Kidney capillary endothelial cell (primary cell): ENCODE data around the gene BEND5.

Experiments
- DNase-seq: peaks from one replicate; pipeline ENCODE4 v3.0.0-alpha.2; 2018; ENCODE audit warnings: low spot score

Gene BEND5

DNA sequence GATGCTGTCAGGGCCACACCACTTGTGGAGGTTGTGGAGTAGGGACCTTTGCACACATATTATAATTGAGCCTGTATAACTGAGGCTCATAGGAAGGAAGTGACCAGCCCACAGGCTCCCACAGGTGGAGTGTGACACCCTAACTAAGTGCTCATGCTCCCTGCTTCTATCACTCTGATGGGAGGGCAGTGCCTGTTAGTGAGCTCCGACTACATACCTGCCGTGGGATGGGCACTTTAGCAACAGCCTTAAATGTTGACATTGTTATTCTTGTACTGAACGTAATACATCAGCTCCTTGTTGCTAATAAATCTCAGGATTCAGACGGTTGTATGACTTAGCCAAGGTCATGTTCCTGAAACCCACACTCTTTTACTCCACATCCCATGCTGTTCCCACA, 58.0 kb downstream of the BEND5 start:
- no peak for DNase-seq

DNA sequence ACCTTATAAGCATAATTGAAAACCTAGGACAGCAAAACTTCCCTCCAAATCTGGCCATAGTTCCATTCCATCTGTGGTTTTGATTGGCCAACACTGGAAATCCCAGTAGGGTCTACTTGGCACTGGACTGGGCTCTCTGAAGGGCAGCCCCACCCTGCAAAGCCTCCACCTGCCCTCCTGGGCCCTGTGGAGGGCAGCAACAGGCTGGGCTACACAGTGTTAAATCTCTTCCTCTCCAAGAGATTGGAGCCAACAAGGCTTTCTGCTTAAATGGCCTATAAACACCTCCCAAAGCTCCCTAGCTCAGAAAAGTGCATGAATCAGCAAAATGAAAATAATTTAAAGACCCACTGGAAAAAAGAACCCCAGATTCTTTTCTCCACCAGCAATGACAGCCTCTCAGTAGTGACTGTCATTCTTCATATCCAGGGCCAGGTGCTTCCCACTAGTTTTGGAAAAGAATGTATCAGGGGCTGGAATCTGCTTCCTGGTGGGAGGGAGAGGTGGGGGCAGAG, 58.5 kb downstream of the BEND5 start:
- no peak for DNase-seq

DNA sequence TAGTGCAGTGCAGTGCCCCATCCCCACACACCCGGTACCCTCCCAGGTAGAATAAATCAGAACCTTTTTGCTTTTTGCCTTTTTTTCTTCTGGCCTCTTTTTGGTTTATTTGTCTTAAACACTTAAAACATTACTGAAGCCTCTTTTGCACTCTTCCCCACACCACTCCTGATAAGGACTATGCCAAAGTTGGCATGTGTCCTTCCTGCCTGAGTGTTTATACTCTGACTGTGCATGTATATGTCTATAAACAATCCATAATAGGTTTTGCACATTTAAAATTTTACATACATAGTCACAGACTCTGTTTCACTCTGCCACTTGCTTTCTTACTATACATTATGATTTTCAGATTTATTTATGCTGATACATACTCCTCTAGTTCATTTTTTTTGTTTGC, 59.6 kb downstream of the BEND5 start:
- no peak for DNase-seq

DNA sequence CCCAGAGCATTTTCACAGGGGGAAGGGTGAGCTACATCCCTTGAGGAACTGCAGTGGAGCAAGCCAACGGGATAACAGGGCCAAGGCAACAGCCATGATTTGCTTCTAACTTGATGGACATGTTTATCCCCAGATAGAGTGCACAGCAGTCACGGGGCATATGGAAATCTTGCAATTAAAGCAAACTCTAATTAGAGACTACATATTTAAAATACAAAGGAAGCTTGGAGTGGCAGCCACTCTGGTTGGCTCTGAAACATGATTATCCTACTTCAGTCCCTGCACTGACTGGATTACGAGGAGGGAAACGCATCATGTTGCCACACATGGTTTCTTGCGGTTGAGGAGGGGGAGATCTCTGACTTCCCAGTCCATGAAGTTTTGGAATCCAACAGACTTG, 60.8 kb downstream of the BEND5 start:
- no peak for DNase-seq

DNA sequence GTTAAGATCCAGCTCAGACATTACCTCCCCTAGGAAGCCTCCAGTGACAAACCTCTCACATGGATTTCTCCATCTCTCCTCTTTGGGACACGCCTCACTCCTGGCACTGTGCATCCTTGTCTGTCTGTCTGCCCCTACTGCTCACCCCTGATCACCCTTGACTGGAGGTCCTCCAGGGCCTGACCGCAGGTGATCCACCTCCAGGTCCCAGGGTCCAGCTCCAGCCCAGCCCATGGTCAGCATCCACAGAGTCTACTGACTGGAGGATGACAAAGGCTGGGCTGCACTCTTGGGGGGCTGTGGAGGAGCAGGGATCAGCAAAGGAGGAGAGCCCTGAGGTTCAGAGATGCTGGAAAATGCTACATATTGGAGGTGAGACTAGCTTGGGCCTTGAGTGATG, 65.8 kb downstream of the BEND5 start:
- no peak for DNase-seq

DNA sequence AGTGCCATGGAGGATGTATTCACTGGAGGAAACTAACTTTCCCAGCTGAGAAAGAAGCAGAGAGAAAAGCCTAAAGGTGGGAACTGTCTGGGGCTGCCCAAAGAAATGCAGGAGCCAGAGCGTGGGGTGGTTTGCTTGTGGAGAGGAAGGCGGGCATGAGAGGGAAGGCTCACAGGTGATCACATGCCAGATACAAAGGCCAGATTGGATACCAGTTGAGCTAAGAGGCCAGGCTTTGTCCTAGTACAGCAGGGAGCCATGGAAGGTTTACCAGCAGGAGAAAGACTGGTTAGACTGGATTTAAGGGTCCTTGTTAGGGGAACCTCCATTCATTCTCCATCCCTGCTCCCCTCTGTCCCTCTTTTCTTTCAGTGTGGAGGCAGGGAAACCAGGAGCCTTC, 66.4 kb downstream of the BEND5 start:
- DNase-seq: no peak

DNA sequence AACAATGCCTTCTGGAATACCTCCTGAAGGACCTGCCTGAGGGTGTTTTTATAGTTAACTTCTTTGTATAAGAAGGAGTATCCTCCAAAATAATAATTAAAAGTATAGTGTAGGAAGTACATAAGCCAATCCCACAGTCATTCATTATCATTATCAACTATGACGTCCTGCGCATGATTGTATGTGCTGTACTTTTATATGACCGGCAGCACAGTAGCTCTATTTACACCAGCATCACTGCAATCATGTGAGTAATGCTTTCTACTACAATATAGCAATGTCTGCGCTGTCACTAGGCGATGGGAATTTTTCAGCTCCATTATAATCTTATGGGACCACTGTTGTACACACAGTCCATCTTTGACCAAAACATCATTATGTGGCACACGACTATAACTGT, 72.0 kb downstream of the BEND5 start:
- DNase-seq: no peak

DNA sequence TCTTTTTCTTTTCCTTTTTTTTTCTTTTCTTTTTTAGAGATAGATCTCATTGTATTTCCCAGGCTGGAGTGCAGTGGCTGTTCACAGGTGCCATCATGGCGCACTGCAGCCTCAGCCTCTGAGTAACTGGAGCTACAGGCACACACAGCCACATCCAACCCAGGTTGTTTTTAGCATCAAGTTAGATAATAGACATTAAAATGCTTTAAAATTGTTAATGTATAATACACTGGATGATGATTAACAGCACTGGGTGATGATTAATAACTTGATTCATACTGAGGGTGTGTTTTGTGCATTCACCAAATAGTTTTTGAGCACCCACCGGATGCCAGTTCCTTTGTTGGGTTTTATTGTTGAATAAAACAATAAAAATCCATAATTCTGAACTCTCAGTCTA, 75.2 kb downstream of the BEND5 start:
- no peak for DNase-seq

DNA sequence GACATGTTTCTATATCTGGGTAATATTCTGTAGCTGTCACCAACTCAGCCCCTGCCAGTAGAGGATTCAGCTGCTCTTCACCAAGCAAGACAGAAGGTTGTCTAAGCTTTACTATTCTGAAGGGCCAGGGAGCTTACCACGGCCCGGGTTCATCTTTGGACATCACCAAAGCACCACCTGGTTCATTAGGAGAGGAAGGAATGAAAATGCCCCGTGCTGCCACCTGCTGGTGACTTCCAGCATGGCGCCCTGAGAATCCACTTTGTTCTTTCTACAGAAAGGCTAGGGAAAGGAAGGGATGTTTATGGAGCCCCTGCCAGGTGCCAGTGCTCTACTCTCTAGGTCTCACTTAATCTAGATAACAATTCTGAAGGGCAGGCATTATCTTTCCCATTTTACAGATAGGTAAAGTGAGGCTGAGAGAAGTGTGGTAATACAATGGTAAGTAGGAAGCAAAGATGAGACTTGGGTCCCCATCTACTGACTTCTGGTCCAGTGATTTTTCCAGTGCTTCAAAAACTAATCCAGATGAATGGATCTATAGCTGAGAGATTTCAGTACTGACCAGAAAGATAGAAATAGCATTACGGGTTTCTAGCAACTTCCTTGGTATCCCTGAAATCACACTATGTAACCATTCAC, 79.5 kb downstream of the BEND5 start:
- peak; percentile 26 for DNase-seq

DNA sequence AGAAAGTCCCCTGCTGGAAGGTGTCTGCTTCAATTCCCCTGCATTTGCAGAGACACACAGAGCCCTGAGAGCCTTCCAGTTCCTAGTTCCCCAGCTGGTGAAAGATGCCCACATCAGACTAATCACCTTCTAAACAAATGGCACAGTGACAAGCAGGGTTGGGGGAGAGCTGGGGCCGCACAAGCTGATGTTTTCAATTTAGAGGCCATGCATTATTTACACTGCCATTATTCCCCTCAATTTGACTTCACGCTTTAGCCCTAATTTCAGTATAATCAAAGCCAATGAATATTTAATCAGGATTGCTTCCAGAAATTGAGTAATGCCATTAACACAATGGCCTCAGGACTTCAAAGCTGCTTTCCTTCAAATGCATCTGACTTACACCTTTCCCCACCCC, 81.5 kb downstream of the BEND5 start:
- no peak for DNase-seq

DNA sequence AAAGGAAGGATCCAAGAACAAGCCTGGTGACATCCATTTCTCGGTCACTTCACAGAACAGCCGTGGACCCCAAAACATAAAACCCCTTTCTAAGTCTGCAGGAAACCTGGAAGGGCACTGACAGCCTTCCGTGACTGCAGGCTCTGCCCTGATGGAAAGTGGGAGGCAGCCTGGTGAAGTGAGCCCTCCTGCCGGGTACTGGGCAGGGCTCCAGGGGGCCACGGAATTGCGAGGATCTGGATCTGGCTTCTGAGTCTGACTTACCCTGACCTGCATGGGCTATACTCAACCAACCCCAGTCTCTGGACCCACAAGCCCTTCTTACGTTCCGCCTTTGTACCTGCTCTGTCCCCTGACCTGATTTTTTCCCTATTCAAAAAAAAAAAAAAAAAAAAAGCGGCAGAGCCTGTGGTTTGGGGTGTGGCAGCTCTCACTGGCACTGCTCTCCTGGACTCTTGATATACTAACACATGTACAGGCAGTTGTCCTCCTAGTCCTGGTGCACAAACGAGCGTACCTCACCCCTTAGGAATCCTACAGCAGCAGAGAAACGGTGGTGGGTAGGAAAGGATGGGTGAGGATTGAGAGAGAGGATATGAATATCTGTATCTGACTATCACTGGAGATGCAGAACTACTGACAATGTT, 82.9 kb downstream of the BEND5 start:
- DNase-seq: no peak

DNA sequence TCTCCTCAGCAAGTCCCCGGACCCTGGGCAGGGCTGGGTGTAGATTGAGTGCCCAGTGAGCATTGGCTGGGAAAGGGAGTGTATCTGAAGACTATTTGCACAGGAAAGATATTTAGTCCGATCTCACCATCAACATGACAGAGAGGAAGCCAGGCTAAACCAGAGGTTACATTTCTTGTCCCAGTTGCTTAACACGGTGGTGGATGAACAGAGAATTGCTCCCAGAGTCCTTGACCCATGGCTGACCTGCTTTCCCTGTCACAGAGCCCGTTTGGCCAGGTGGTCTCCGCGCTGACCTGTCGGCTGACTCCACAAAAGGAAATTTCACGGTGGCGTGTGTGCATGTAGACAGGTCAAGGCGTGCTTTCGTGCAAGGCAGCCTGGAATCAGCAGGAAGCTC, 83.5 kb downstream of the BEND5 start:
- no peak for DNase-seq

DNA sequence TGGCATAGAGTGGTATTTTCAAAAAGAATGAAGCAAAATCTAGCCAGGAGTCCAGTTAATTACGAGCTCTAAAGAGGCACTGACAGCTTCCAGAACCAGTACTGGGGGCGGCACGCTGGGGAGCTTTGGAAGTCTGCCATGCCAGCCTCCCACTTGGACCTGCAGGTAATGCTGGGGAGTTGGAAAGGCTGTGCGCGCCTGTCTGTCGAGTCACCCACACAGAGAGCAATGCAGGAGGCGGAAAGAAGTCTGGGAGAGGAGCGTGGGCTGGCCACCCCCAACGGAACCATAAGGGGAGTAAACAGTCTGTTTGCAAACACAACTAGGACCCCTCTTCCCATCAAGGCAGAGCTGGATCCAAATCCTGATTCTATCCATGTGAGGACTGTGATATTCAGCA, 84.5 kb downstream of the BEND5 start:
- no peak for DNase-seq

DNA sequence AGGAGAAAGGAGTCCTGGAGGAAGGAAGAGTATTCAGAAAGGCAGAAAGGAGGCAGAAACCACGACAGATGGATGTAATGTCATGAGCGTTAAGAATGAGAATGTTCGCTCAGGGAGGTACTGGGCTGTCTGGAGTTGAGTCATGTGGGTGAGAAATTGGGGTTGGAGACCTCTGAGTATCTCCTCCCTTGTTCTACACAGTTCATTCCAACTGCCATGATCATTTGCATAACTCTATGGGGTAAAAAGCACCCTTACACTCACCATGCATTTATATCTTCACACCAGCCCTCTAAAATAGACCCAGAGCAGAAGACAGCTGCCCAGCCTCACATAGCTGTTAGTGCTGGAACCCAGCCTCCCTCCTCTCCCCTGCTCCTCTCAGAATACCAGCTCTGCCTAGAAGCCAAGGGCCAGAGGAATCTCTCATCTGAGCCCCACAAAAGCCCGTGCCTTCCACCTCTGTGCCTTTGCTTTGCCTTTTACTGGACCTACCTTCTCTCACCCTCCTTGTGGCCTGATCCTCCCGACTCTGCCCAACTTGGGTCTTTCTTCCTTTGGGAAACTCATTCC, 85.2 kb downstream of the BEND5 start:
- DNase-seq: no peak

DNA sequence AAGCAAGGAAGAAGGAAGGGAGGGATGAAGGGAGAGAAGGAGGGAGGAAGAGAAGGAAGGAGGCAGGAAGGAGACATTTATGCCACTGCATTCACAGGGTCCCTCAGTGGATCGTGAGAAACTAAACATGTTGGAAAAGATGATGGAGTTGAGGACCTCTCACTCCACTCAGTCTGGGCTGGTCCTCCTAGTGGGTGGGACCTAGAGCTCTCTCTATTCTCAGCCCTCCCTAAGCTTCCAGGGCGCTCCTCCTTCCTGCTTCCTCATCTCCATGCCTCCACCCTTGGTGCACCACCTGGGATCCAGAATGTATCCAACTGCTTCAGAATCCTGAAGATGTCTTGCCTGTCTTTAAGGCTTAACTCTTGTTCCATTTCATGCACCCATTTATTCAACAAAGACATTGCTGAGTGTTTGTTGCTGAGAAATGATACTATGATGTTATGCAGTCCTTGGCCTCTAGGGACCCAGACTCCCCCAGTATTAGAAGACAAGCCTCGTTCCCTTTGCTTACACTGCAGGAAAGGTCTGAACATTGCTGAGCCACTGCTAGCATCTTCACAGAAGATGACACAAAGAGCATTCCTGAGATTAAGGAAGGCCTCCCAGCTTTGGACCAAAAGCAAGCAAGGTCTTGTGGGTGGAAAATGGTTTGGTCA, 88.5 kb downstream of the BEND5 start:
- DNase-seq: peak; percentile 4

DNA sequence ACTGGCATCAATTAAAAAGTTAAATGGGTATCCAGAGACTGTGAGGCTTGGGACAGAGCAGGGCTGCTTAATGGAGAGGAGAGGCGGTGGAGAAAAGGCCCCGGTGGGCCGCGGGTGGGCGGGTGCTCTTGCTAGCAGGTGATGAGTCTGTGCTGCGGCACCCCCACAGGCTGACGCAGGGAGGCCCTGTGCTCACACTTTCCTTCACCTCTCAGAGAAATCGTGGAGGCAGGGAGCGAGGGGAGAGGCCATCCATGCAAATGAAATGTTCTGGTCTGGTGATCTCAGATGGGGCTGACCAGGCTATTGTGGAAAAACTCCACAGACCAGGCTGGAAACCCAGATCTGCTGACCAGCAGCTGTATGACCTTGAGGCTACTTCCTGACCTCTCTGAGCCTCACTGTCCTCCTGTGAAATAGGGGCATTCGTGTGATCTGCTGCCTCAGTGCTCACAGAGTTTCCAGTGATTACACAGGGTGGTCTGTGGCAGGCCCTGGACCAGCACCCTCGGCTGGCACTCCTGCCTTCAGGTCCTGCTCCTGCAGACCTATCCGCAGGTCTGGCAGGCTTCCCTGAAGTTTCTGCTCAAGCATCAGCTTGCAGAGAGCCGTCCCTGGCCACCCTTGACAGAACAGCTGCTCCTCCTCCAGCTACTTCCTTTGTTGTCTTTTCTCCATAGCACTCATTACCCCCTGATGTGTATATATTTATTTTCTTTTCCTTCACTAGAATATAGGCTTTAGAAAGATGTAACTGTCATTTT, 89.2 kb downstream of the BEND5 start:
- DNase-seq: no peak

DNA sequence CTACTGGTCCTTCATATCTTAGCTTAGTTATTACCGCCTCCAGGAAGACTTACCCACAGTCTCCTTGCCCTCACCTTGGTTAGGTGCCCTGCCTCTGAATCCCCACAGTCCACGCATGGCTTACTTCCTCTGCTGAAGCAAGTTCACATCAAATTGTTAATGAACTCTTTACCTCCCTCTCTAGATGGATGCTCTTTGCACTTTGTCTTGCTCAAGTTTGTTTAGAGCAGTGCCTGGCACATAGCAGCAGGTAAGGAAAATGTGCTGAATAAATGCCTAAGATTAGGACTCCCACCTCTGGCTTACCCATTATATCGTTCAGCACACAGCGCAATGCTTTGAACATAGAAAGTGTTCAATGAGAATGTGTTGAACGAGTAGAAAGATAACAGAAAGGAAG, 90.5 kb downstream of the BEND5 start:
- DNase-seq: no peak

DNA sequence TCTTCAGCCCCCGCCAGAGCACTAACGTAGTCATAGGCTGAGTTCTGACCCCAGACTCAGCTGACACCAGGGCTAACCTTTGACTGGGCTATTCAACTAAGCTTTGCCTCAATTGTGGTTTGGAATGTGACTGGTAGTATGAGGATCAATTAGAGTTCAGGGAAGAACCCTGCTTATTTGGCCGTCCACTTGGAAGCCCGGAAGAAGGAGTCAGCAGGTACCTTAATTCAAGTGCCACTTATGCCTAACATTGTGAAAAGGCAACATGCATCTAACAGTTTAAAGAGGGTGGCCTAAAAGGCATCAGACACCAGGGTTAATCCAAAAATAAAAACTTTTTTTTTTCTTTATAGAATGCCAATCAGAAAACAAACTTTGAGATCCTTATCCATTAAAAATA, 92.3 kb downstream of the BEND5 start:
- no peak for DNase-seq

DNA sequence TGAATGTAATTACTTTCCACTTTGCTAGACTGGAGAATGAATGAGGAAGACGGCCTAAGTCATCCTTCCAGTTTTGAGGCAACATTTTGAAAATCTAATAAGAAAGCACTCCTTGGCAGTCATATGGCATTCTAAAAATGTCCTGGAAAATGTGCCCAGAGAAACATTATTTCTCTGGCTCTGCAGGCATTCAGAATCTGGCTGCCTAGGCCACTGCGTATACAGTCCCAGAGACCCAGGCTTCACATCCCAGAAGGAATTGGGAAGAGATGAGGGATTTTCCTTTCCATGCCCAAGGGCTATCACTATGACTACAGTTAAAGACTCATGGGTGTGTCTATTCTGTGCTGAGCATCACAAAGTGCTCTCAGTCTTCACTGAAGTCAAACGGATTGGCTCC, 92.9 kb downstream of the BEND5 start:
- DNase-seq: no peak

DNA sequence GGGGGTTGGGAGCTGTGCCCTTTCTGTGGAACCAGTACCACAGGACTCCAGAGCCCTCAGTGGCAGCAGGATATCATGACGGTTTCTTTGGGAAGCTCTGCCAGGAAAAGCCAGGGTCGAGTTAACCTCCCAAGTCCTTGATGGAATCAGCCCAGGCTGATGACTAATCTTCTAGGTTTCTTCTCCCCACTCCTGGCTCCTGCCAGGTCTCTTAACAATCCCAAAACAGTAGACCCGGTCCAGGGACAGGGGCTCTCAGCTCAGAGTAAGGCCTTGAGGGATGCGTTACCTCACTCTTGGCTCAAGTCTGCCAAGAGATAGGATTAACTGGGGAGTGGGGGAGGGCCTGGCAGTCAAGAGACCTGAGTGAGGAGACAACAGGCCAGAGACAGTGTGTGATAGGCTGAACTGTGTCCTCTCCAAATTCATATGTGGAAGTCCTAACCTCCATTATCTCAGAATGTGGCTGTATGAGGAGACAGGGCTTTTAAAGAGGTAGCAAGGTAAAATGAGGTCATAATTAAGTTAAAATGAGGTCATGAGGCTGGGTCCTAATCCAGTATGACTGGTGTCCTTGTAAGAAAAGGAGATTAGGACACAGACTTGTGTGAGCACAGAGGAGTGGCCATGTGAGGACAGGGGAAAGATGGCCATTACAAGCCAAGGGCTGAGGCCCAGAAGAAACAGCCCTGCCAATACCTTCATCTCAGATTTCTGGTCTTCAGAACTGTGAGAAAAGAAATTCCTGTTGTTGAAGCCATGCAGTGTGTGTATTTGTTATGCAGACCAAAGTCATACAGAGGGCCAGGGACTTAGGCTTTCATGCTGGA, 95.0 kb downstream of the BEND5 start:
- DNase-seq: no peak

DNA sequence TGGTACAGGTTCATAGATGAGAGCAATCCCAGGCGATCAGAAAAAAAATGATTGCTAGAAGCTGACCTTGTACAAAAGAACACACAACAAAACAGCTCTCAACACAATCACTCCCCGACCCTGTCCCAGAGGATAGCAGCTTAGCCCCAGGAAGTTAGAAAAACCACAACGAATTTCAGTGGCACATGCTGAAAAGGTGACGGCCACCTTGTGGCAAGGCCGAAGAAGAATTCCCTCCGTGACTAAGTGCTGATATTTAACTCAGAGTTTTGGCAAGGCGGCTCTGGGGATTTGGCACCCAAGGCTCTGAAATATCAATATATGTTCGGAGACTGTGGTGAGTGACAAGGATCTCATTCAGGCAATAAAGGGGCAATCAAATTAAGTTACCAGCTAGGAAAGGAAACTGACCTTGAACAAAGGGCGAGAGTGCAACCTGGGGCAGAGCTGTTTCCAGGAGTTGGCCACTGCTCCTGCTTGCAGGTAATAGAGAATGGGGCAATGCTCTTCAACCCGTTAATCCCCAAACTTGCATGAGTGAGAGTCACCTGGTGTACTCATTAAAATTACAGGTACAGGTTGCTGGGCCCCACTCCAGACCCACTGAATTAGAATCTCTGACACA, 96.2 kb downstream of the BEND5 start:
- DNase-seq: no peak
